Stimulated activated CD8-positive, alpha-beta memory T cell treated with anti-CD3 and anti-CD28 coated beads, Interleukin-15, amount 100 ng/mL, for 1 hour (primary cell): ENCODE data around the gene GPATCH4.
"Not testable (repeated sequence)": the region's sequence is repeated elsewhere in the genome, so short reads cannot be mapped to it uniquely, and the experiment has no call there.

Experiments used
- DNase-seq: peaks from one replicate; pipeline ENCODE4 v3.0.0-alpha.2; 2020; ENCODE audit warnings: low read depth

The GPATCH4 gene

GRCh38 chr1:156601122-156601830, at the start of gene GPATCH4:
TSS of gene GPATCH4 (minus strand) at chr1:156601479.
- DNase-seq: peak; percentile 58

- DNase-seq: no peak
Measured at GRCh38 chr1:156648951-156649350, 47.7 kb upstream of the GPATCH4 start.

GRCh38 chr1:156648496-156648895, 47.2 kb upstream of the GPATCH4 start:
- no peak for DNase-seq

- no peak for DNase-seq
Measured at GRCh38 chr1:156647351-156647750, 46.1 kb upstream of the GPATCH4 start.

GRCh38 chr1:156646738-156647211, 45.5 kb upstream of the GPATCH4 start:
- no peak for DNase-seq

GRCh38 chr1:156645666-156646065, 44.4 kb upstream of the GPATCH4 start:
- no peak for DNase-seq

GRCh38 chr1:156645056-156645455, 43.8 kb upstream of the GPATCH4 start:
- DNase-seq: no peak

- DNase-seq: no peak
Measured at GRCh38 chr1:156644640-156645039, 43.4 kb upstream of the GPATCH4 start.

GRCh38 chr1:156644146-156644545, 42.9 kb upstream of the GPATCH4 start:
- no peak for DNase-seq

- DNase-seq: no peak
Measured at GRCh38 chr1:156643778-156644092, 42.5 kb upstream of the GPATCH4 start.

- DNase-seq: no peak
Measured at GRCh38 chr1:156643049-156643777, 41.9 kb upstream of the GPATCH4 start.

GRCh38 chr1:156642265-156643048, 41.2 kb upstream of the GPATCH4 start:
- DNase-seq: no peak

- no peak for DNase-seq
Measured at GRCh38 chr1:156641761-156642264, 40.5 kb upstream of the GPATCH4 start, which contains the start of gene BCAN. TSS of gene BCAN (plus strand) at chr1:156642117. CDS start at chr1:156646055, 3,938 bp downstream.

- DNase-seq: no peak
Measured at GRCh38 chr1:156640842-156641706, 39.8 kb upstream of the GPATCH4 start.

GRCh38 chr1:156639601-156640101, 38.4 kb upstream of the GPATCH4 start:
- DNase-seq: no peak

- no peak for DNase-seq
Measured at GRCh38 chr1:156638189-156638985, 37.1 kb upstream of the GPATCH4 start.

- no peak for DNase-seq
Measured at GRCh38 chr1:156632355-156632754, 31.1 kb upstream of the GPATCH4 start.

GRCh38 chr1:156631152-156631551, 29.9 kb upstream of the GPATCH4 start:
- not testable (repeated sequence) for DNase-seq

- DNase-seq: no peak
Measured at GRCh38 chr1:156629823-156630449, 28.7 kb upstream of the GPATCH4 start.

- no peak for DNase-seq
Measured at GRCh38 chr1:156627313-156627880, 26.1 kb upstream of the GPATCH4 start.
